HG02798 (cell line): ENCODE measurements around the gene KERA.

Experiments
- ATAC-seq: cut with Tn5 transposase; IDR thresholded peaks from one replicate; pipeline ENCODE4 v1.9.1; 2021; ENCODE audit warnings: mild to moderate bottlenecking; ENCODE audit not compliant: unreplicated experiment, poor library complexity

Gene KERA

DNA sequence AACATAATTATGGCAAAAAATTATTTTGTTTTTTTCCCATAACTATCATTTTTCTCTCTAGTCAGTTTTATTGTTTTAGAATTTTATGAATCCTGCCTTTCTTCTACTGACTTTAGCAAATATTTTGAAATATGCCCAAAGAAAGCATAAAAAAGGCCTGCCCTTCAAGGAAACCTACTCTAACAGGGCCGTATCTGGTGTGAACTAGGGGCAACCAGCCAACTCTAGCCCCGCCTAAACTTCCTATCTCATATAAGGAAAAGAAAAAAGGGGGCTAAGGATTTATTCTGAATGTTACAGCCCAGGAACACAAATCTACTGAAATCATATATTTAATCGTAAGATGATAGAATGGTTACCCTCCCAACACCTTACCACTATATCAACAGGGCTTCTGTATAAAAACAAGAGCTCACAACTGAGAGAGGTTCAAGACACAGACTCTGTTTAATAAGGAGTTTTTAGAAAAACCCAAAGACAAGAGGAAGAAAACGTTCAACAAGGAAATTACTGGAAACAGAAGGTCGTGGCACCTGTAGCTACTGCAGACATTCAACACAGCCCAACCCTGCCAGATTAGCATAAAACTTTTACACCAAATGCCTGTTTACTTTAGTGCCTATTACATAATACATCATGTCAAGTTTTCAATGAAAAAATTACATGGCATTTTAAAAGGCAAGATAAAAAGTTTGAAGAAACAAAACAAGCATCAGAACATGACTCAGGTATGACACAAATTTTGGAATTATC, 40.1 kb downstream of the KERA start:
- ATAC-seq, result no peak

DNA sequence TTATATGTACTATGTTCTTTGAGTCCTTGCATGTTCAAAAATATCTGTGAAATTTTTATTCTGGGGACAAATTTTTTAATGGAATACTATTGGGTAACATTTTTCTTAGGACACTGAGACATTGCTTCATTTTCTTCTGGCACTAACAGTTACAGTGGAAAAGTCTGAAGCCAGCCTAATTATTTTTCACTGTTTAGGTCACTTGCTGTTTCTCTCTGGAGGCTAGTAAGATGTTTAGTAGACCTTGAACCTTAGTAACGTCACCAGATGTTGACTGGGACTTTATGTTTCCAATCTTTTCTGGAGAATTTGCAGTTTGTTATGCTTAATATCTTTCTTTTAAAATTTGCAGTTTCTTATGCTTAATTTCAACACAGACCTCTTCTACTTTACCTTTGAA, 40.8 kb downstream of the KERA start:
- ATAC-seq, result no peak

DNA sequence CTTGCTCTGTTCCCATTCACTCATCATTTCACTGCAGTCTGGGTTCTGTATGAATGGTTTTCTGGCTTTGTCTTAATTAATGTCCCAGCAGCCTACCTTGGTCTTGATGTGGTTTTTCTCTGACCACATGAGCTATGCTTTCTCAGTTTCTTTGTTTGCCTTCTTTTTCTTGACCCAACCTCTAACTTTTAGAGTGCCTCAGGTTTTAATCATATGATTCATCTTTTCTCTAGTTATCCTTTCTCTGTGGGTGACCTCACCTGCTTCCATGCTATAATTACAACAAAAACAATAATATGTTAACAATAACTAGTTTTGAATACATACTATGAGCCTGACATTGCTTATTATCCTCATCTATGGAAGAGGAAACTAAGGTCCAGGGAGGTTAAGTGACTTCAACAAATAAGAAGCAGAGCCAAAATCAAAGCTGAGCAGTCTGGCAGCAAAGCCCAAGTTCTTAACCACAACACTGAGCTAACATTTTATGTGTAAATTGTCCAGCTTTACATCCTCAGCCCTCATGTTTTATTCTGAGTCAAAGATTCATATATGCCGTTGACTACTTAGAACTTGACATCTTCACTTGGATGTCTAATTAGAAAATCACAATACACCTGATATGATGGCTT, 48.4 kb downstream of the KERA start:
- ATAC-seq, result peak; percentile 89

DNA sequence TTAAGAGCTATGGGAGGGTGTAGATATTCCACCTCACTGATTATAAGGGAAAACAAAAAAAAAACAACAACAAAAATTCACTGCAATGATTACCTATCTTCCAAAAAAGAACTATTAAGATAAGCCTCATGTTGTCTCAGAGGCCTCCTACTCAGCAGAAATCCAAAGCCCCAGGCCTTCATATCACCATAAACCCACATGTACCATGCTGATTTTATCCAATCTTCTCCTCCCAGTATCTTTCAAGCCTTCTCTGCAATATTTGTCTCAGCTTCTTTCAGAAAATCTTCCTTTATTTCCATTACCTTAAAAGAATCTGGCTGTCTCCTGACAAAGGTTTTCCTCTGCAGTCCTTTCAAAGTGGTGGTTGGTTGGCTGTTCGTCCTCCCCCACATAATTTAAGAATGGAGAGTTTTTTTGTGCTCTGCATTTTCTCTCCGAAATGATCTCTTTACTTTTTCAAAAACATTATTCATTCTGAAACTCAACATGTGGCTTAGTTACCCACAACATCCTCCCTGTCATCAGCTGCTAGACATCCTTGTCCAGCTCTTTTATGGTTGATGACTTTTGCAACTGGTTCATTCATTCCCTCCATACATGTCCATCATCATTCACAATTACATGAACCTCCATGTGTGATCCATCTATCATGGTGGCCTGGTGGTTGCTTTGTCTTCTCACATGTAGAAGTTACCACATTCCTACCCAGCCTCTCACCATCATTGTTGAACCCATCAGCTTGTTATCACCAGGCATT, 50.1 kb downstream of the KERA start:
- peak; percentile 68 for ATAC-seq

DNA sequence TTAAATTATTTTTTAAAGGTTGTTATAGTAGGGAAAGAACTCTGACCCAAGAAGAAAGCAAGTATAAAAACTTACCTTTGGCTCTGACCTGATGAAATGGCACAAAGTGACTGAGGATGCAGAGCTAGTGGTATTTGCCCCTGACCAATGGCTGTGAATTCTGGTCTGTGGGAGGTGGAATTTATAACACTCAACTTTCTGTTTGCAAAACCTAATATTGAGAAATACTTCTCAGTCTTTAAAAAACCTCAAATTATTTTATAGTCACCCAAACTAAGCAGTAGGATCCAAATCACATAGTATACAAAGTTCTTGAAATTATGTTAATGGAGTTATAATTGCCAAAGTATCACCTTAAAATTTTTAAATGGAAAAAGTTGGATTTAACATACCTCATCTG, 53.0 kb downstream of the KERA start, which contains the start of gene EPYC:
Gene EPYC (minus strand): TSS at position 101 of the 400 bp plus-strand sequence. CDS start 2,407 bp downstream, outside the sequence.
- no peak for ATAC-seq

DNA sequence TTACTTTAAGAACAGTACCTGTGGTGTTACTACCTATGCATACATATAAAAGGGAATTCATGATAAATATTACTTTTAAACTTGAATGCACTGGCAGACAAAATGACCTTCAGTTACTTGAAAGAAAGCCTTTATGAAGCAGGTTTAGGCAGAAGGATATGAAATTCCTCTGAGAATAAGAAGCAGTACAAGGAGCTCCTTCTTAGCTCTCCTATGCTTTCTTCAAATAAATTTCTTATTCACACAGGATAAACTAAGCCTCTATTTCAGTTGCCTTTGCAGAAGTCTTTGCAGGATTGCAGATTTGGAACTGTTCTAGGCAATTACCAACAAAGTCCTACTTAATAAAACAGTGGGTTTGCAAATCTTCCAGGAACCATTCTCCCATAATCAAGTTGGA, 54.1 kb downstream of the KERA start:
- no peak for ATAC-seq

DNA sequence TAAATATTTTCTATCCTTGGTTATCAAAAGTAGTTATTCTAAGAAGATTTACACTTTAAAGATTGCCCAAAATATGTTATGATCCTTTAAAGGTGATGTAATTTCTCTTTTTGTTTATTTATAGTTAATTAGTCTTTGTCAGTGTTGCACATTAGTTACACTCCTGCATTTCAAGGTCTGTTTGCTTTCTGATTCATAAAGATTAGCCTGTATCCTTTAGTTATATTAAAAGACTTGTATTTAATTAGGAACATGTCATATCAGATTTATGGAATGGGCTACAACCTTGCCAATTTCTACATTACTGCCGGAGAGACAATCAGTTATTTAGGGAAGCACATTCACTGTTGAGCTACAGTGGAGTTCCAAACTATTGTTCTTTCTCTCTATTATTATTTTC, 56.5 kb downstream of the KERA start:
- no peak for ATAC-seq
